ENCODE data around the gene TEAD1.

GRCh38 chr11:12800032-12800671, 125.9 kb downstream of the TEAD1 start:
- TF ChIP-seq, protein P1, sequence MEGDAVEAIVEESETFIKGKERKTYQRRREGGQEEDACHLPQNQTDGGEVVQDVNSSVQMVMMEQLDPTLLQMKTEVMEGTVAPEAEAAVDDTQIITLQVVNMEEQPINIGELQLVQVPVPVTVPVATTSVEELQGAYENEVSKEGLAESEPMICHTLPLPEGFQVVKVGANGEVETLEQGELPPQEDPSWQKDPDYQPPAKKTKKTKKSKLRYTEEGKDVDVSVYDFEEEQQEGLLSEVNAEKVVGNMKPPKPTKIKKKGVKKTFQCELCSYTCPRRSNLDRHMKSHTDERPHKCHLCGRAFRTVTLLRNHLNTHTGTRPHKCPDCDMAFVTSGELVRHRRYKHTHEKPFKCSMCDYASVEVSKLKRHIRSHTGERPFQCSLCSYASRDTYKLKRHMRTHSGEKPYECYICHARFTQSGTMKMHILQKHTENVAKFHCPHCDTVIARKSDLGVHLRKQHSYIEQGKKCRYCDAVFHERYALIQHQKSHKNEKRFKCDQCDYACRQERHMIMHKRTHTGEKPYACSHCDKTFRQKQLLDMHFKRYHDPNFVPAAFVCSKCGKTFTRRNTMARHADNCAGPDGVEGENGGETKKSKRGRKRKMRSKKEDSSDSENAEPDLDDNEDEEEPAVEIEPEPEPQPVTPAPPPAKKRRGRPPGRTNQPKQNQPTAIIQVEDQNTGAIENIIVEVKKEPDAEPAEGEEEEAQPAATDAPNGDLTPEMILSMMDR (optimal IDR thresholded peaks at IDR 0.05 in 1 of 3, IDR thresholded peaks at IDR 0.05 in 1 of 3, conservative IDR thresholded peaks at IDR 0.05 in 1 of 3; ENCODE audit: extremely low read depth in 1 of 3, insufficient read depth in 2 of 3, low read length in 3 of 3): no peak
- TF ChIP-seq EZH2 (IDR thresholded peaks at IDR 0.05; ENCODE audit: low read length): no peak
